IMR-90 (cell line): ENCODE results near the gene SSH2. TPM values are rescaled to one million over a fixed set of nuclear protein-coding genes. Genes with fewer than 3 reads are reported as not detected.

Source experiments
- ATAC-seq: fragments of 200-7000 bp; cut with Tn5 transposase; 2 replicates; pipeline ENCODE4 v1.9.1; 2020; ENCODE audit warnings: low read depth, mild to moderate bottlenecking, moderate library complexity
- BruUV-seq: library from RNA; stranded (reverse); fragments of 400-500 nt; replicated peaks from 2 replicates; lab custom pipeline; 2021; lab: Mats Ljungman, UMichigan
- CTCF ChIA-PET: fragments of 300-600 bp; formaldehyde crosslinking; extraction: SDS; loops from one replicate; lab custom pipeline; 2021; ENCODE audit warnings: antibody characterized with exemption; lab: Yijun Ruan, JAX
- POLR2A ChIA-PET: fragments of 300-600 bp; sonication (Branson Sonifier 250); formaldehyde crosslinking; loops from one replicate; lab custom pipeline; 2022; ENCODE audit warnings: antibody characterized with exemption; ENCODE audit not compliant: unreplicated experiment; lab: Charles Lee
- DNase-seq: peaks from one replicate; pipeline ENCODE4 v3.0.0; 2013
- H2AFZ ChIP-seq: replicated peaks from 2 replicates; pipeline ENCODE3; 2013; ENCODE audit warnings: low read length, mild to moderate bottlenecking; ENCODE audit not compliant: poor library complexity
- H2AK5ac ChIP-seq: 2 replicates; pipeline ENCODE4 v1.6.1; 2013; ENCODE audit warnings: low read depth, low read length, inconsistent platforms
- H2AK9ac ChIP-seq: replicated peaks from 2 replicates; pipeline ENCODE3; 2013; ENCODE audit warnings: mild to moderate bottlenecking, low read depth, low read length, moderate library complexity; ENCODE audit not compliant: poor library complexity
- H2BK120ac ChIP-seq: 2 replicates; pipeline ENCODE4 v1.6.1; 2013; ENCODE audit warnings: low read depth, low read length, inconsistent platforms
- H2BK15ac ChIP-seq: 3 replicates; pipeline ENCODE4 v1.6.1; 2013; ENCODE audit warnings: low read depth, low read length, inconsistent platforms
- H2BK20ac ChIP-seq: 2 replicates; pipeline ENCODE4 v1.6.1; 2013; ENCODE audit warnings: low read depth, mild to moderate bottlenecking, inconsistent platforms, low read length, moderate library complexity
- H2BK5ac ChIP-seq: 2 replicates; pipeline ENCODE4 v1.6.1; 2013; ENCODE audit warnings: mild to moderate bottlenecking, low read depth, low read length, inconsistent platforms; ENCODE audit not compliant: poor library complexity, severe bottlenecking
- H3K14ac ChIP-seq: replicated peaks from 2 replicates; pipeline ENCODE4 v1.6.1; 2013; ENCODE audit warnings: low read depth, low read length, inconsistent platforms
- H3K18ac ChIP-seq: 2 replicates; pipeline ENCODE4 v1.6.1; 2013; ENCODE audit warnings: low read depth, low read length, control low read depth
- H3K23ac ChIP-seq: 2 replicates; pipeline ENCODE4 v1.6.1; 2013; ENCODE audit warnings: low read depth, low read length, inconsistent platforms
- H3K27ac ChIP-seq: 2 replicates; pipeline ENCODE4 v1.5.1; 2013; ENCODE audit warnings: mild to moderate bottlenecking, control low read depth, low read length; ENCODE audit not compliant: insufficient read depth
- H3K27me3 ChIP-seq: 2 replicates; pipeline ENCODE4 v1.6.1; 2013; ENCODE audit warnings: low read length; ENCODE audit not compliant: control insufficient read depth, insufficient read depth
- H3K36me3 ChIP-seq: 2 replicates; pipeline ENCODE4 v1.6.1; 2013; ENCODE audit warnings: low read length, mixed read lengths; ENCODE audit not compliant: control insufficient read depth, insufficient read depth
- H3K4ac ChIP-seq: 2 replicates; pipeline ENCODE4 v1.6.1; 2013; ENCODE audit warnings: low read depth, low read length, inconsistent platforms
- H3K4me1 ChIP-seq: 2 replicates; pipeline ENCODE4 v1.6.1; 2013; ENCODE audit warnings: low read length, mixed read lengths; ENCODE audit not compliant: control insufficient read depth, insufficient read depth
- H3K4me2 ChIP-seq: 2 replicates; pipeline ENCODE4 v1.6.1; 2013; ENCODE audit warnings: low read depth, mild to moderate bottlenecking, control low read depth, low read length, moderate library complexity
- H3K4me3 ChIP-seq: 2 replicates; pipeline ENCODE4 v1.5.1; 2013; ENCODE audit warnings: low read depth, mild to moderate bottlenecking, control low read depth, low read length, moderate library complexity; ENCODE audit not compliant: insufficient read depth
- H3K56ac ChIP-seq: 2 replicates; pipeline ENCODE4 v1.6.1; 2013; ENCODE audit warnings: low read length, inconsistent platforms; ENCODE audit not compliant: insufficient read depth; ENCODE audit errors: extremely low read depth
- H3K79me1 ChIP-seq, 2 experiments: 2 replicates each; pipeline ENCODE4 v1.6.1; 2013; ENCODE audit warnings: low read length in 2 of 2, inconsistent platforms in 1 of 2, low read depth in 1 of 2
- H3K9ac ChIP-seq: 2 replicates; pipeline ENCODE4 v1.6.1; 2013; ENCODE audit warnings: low read depth, low read length, control low read depth
- H3K9me1 ChIP-seq: 2 replicates; pipeline ENCODE4 v1.6.1; 2013; ENCODE audit warnings: low read length, inconsistent platforms; ENCODE audit not compliant: insufficient read depth
- H3K9me3 ChIP-seq: 2 replicates; pipeline ENCODE4 v1.6.1; 2013; ENCODE audit warnings: low read length; ENCODE audit not compliant: control insufficient read depth, insufficient read depth
- H4K20me1 ChIP-seq: 2 replicates; pipeline ENCODE4 v1.6.1; 2013; ENCODE audit warnings: low read length, inconsistent platforms; ENCODE audit not compliant: insufficient read depth
- H4K5ac ChIP-seq: 2 replicates; pipeline ENCODE4 v1.6.1; 2013; ENCODE audit warnings: mild to moderate bottlenecking, low read depth, low read length, control low read depth
- H4K8ac ChIP-seq, 2 experiments: 2 replicates each; pipeline ENCODE4 v1.6.1; 2013; ENCODE audit warnings: low read depth in 2 of 2, low read length in 2 of 2, control low read depth in 1 of 2, inconsistent platforms in 1 of 2
- H4K91ac ChIP-seq: 2 replicates; pipeline ENCODE4 v1.6.1; 2013; ENCODE audit warnings: low read depth, low read length, inconsistent platforms; ENCODE audit not compliant: insufficient read depth
- BHLHE40 ChIP-seq: fragments of 150-350 bp; IDR thresholded peaks from 2 replicates; pipeline ENCODE4 v1.6.1; 2016; ENCODE audit warnings: mild to moderate bottlenecking, low read depth, low read length
- CEBPB ChIP-seq: IDR thresholded peaks from 2 replicates; pipeline ENCODE4 v1.6.1; 2012; ENCODE audit warnings: low read depth, low read length, improper control_type of control experiment
- CHD1 ChIP-seq: IDR thresholded peaks from 2 replicates; pipeline ENCODE4 v1.6.1; 2012; ENCODE audit warnings: low read depth, low read length, improper control_type of control experiment
- MAFK ChIP-seq: IDR thresholded peaks from 2 replicates; pipeline ENCODE4 v1.6.1; 2012; ENCODE audit warnings: low read depth, low read length, improper control_type of control experiment
- MAZ ChIP-seq: IDR thresholded peaks from 2 replicates; pipeline ENCODE4 v1.6.1; 2012; ENCODE audit warnings: low read depth, mild to moderate bottlenecking, low read length, improper control_type of control experiment, moderate library complexity, borderline replicate concordance
- MXI1 ChIP-seq: IDR thresholded peaks from 2 replicates; pipeline ENCODE4 v1.6.1; 2012; ENCODE audit warnings: low read depth, mild to moderate bottlenecking, low read length, moderate library complexity, borderline replicate concordance
- NFE2L2 ChIP-seq: fragments of 150-350 bp; IDR thresholded peaks from 2 replicates; pipeline ENCODE4 v1.6.1; 2016; ENCODE audit warnings: low read depth, mild to moderate bottlenecking, low read length
- POLR2A ChIP-seq: IDR thresholded peaks from 2 replicates; pipeline ENCODE4 v1.6.1; 2012; ENCODE audit warnings: mild to moderate bottlenecking, low read depth, low read length
- RAD21 ChIP-seq: IDR thresholded peaks from 2 replicates; pipeline ENCODE4 v1.6.1; 2012; ENCODE audit warnings: low read length, improper control_type of control experiment
- RCOR1 ChIP-seq: IDR thresholded peaks from 2 replicates; pipeline ENCODE4 v1.6.1; 2012; ENCODE audit warnings: mild to moderate bottlenecking, low read length, improper control_type of control experiment; ENCODE audit not compliant: insufficient replicate concordance
- RFX5 ChIP-seq: IDR thresholded peaks from 2 replicates; pipeline ENCODE4 v1.8.0; 2012; ENCODE audit warnings: low read depth, mild to moderate bottlenecking, low read length, moderate library complexity
- SMC3 ChIP-seq: fragments of 150-350 bp; IDR thresholded peaks from 2 replicates; pipeline ENCODE4 v1.6.1; 2016; ENCODE audit warnings: low read depth, mild to moderate bottlenecking, antibody characterized with exemption, low read length, moderate library complexity
- WGBS, 2 experiments: methylation state at CpG; one replicate each; pipeline versions ENCODE4 v1.1.5 to v1.1.7; 2013; ENCODE audit warnings: missing lambda C conversion rate in 2 of 2; ENCODE audit not compliant: insufficient read length in 1 of 2; ENCODE audit errors: extremely low coverage in 2 of 2; 5-methylcytosine and 5-hydroxymethylcytosine counted together
- dilution Hi-C: fragments of 300-500 bp; cut with HindIII; formaldehyde crosslinking; loops from one replicate; pipeline ENCODE4 v1.14.3; 2018; ENCODE audit warnings: low sequenced_read_pairs; ENCODE audit not compliant: unreplicated experiment
- in situ Hi-C: fragments of 300-500 bp; cut with MboI; formaldehyde crosslinking; loops from 3 replicates; pipeline ENCODE4 v1.14.3; 2019; ENCODE audit warnings: low sequenced_read_pairs, inconsistent platforms, mixed read lengths
- intact Hi-C: fragments of 100-400 bp; cut with micrococcal nuclease; formaldehyde crosslinking; loops from 2 replicates; pipeline ENCODE4 v1.10.0; 2022
- polyA plus RNA-seq, 3 experiments: library from polyadenylated mRNA; depleted of rRNA; stranded (reverse); fragments of >200 nt; gene quantifications; 2 replicates each; pipeline ENCODE4 v1.2.3, GENCODE V29; 2012; ENCODE audit warnings: low replicate concordance in 1 of 3
- total RNA-seq: library from RNA; depleted of rRNA; stranded (reverse); fragments of >200 nt; gene quantifications from 2 replicates; pipeline ENCODE4 v1.2.3, GENCODE V29; 2012
- TF ChIP-seq, protein P1 (sequence below): fragments of 150-350 bp; IDR thresholded peaks from 2 replicates; pipeline ENCODE4 v1.6.1; 2017; ENCODE audit warnings: mild to moderate bottlenecking, antibody characterized with exemption, low read length, low read depth
- TF ChIP-seq, protein P2 (sequence below): conservative IDR thresholded peaks from 2 replicates; pipeline ENCODE4 v1.5.1; 2012; ENCODE audit warnings: mild to moderate bottlenecking, low read depth, low read length, improper control_type of control experiment
- TF ChIP-seq, protein P3 (sequence below): fragments of 150-350 bp; IDR thresholded peaks from 2 replicates; pipeline ENCODE4 v1.6.1; 2016; ENCODE audit warnings: low read depth, mild to moderate bottlenecking, low read length, moderate library complexity, borderline replicate concordance

The SSH2 gene
- total and polyA plus RNA-seq, 2 of the 4 experiments (the other 2 are of a cell fraction), result 9.3 TPM

DNA sequence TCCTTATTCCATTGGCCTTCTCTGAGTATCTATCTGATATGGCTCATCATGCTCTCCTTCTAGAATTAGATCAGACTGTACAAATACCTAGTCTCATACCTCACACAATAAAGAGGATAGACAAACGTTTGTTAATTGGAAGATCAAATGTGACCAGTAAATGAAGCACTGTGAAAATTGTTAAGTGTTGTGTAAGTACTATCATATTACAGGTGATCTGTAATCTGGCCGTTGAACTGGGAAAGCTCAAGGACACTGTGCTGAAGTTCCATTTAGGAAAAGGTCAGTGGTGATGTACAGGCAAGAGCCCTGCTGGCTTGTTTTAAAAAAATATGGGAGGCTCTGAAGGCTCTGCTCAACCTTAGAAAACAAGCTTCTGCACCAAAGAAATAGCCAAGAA lies 268.8 kb downstream of the SSH2 start:
- no peak overlapping the region for H4K91ac ChIP-seq
- no peak overlapping the region for H2AK9ac ChIP-seq
- H2BK20ac ChIP-seq, result no peak overlapping the region
- no peak overlapping the region for H2AFZ ChIP-seq
- H4K20me1 ChIP-seq, result no peaks in the 10 kb centered on the region
- H3K9ac ChIP-seq, result no peak overlapping the region
- no peak overlapping the region for H3K56ac ChIP-seq
- no peak overlapping the region for H2BK120ac ChIP-seq
- peaks cover 12% of the 10 kb centered on the region for H3K36me3 ChIP-seq
- dilution Hi-C loops, result no loop called here
- H3K23ac ChIP-seq, result no peak overlapping the region
- ChIA-PET CTCF (no interaction called here), POLR2A (no interaction called here)
- peaks cover 2% of the 10 kb centered on the region; the same call in 1 of the 2 replicates for H3K4me1 ChIP-seq
- H3K4me2 ChIP-seq, result no peak overlapping the region
- no peak overlapping the region for H3K18ac ChIP-seq
- no peak overlapping the region for H3K4ac ChIP-seq
- peaks cover 5% of the 10 kb centered on the region; the same call in 1 of the 2 replicates for H3K9me1 ChIP-seq
- H2BK15ac ChIP-seq, result no peak overlapping the region
- no peak for TF ChIP-seq NFE2L2
- no peak for TF ChIP-seq RCOR1
- TF ChIP-seq RFX5, result no peak
- no peak for TF ChIP-seq POLR2A
- TF ChIP-seq MXI1, result no peak
- TF ChIP-seq CEBPB, result no peak
- TF ChIP-seq MAFK, result no peak
- TF ChIP-seq, protein P1, sequence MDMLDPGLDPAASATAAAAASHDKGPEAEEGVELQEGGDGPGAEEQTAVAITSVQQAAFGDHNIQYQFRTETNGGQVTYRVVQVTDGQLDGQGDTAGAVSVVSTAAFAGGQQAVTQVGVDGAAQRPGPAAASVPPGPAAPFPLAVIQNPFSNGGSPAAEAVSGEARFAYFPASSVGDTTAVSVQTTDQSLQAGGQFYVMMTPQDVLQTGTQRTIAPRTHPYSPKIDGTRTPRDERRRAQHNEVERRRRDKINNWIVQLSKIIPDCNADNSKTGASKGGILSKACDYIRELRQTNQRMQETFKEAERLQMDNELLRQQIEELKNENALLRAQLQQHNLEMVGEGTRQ, result no peak
- TF ChIP-seq, protein P2, sequence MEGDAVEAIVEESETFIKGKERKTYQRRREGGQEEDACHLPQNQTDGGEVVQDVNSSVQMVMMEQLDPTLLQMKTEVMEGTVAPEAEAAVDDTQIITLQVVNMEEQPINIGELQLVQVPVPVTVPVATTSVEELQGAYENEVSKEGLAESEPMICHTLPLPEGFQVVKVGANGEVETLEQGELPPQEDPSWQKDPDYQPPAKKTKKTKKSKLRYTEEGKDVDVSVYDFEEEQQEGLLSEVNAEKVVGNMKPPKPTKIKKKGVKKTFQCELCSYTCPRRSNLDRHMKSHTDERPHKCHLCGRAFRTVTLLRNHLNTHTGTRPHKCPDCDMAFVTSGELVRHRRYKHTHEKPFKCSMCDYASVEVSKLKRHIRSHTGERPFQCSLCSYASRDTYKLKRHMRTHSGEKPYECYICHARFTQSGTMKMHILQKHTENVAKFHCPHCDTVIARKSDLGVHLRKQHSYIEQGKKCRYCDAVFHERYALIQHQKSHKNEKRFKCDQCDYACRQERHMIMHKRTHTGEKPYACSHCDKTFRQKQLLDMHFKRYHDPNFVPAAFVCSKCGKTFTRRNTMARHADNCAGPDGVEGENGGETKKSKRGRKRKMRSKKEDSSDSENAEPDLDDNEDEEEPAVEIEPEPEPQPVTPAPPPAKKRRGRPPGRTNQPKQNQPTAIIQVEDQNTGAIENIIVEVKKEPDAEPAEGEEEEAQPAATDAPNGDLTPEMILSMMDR, result no peak
- no peak for TF ChIP-seq SMC3
- no peak for TF ChIP-seq CHD1
- TF ChIP-seq RAD21, result no peak
- TF ChIP-seq BHLHE40, result no peak
- no peak for TF ChIP-seq MAZ
- TF ChIP-seq, protein P3, sequence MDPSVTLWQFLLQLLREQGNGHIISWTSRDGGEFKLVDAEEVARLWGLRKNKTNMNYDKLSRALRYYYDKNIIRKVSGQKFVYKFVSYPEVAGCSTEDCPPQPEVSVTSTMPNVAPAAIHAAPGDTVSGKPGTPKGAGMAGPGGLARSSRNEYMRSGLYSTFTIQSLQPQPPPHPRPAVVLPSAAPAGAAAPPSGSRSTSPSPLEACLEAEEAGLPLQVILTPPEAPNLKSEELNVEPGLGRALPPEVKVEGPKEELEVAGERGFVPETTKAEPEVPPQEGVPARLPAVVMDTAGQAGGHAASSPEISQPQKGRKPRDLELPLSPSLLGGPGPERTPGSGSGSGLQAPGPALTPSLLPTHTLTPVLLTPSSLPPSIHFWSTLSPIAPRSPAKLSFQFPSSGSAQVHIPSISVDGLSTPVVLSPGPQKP, result no peak
- no peak overlapping the region for H2BK5ac ChIP-seq
- ATAC-seq, result no peak
- H3K27ac ChIP-seq, result no peak overlapping the region
- H4K8ac ChIP-seq, result no peak overlapping the region
- no peak overlapping the region for H4K5ac ChIP-seq
- no peaks in the 10 kb centered on the region for H3K9me3 ChIP-seq
- WGBS, 2 experiments, result no CpG with 5 or more reads among the region's 2 CpGs
- no peaks in the 10 kb centered on the region for H3K79me1 ChIP-seq
- H3K14ac ChIP-seq, result no peak overlapping the region
- in situ Hi-C loops, result no loop called here
- H2AK5ac ChIP-seq, result no peak overlapping the region
- no peaks in the 10 kb centered on the region for H3K27me3 ChIP-seq
- intact Hi-C loops, result no loop called here
- no peak overlapping the region for H3K4me3 ChIP-seq
- DNase-seq, result no peak
- no TSS peak for BruUV-seq
